HEK293 (cell line): ENCODE data around the gene CEP70.
A peak's percentile ranks its signal among the peaks of the same experiment; 100 is the strongest.
"Not testable (repeated sequence)": the region's sequence is repeated elsewhere in the genome, so short reads cannot be mapped to it uniquely, and the experiment has no call there.

Experiments used
- CTCF ChIA-PET: fragments of 350-600 bp; formaldehyde crosslinking; extraction: SDS; loops from one replicate; lab custom pipeline; 2021; ENCODE audit warnings: antibody characterized with exemption; lab: Yijun Ruan, JAX
- POLR2A ChIA-PET: fragments of 300-600 bp; formaldehyde crosslinking; extraction: SDS; loops from one replicate; lab custom pipeline; 2020; ENCODE audit warnings: antibody characterized with exemption, inconsistent platforms; lab: Yijun Ruan, JAX
- H3K27ac ChIP-seq: fragments of 200-500 bp; sonication (Bioruptor generic); 2 replicates; pipeline ENCODE4 v1.5.1; 2014; ENCODE audit warnings: low read depth, low read length, control low read depth, inconsistent platforms; ENCODE audit errors: extremely low read depth
- H3K36me3 ChIP-seq, 2 experiments: fragments of 200-500 bp in 1 of 2; sonication (Bioruptor generic) in 1 of 2; 1 replicate in 1 of 2; 2 replicates in 1 of 2; pipeline ENCODE4 v1.5.1; 2014 to 2017; ENCODE audit warnings: inconsistent platforms in 2 of 2, low read length in 2 of 2; ENCODE audit not compliant: control insufficient read depth in 2 of 2, insufficient read depth in 1 of 2
- H3K4me1 ChIP-seq: fragments of 200-500 bp; sonication (Bioruptor generic); 2 replicates; pipeline ENCODE4 v1.5.1; 2014; ENCODE audit warnings: mild to moderate bottlenecking, low read length, inconsistent platforms; ENCODE audit not compliant: control insufficient read depth, insufficient read depth
- H3K4me3 ChIP-seq: 2 replicates; pipeline ENCODE4 v1.5.1; 2011; ENCODE audit warnings: low read depth, mild to moderate bottlenecking, control low read depth, low read length, moderate library complexity
- H3K9me3 ChIP-seq: fragments of 200-500 bp; sonication (Bioruptor generic); 2 replicates; pipeline ENCODE4 v1.5.1; 2014; ENCODE audit warnings: low read depth, low read length, inconsistent platforms; ENCODE audit not compliant: control insufficient read depth, insufficient read depth
- BCL11B ChIP-seq: fragments of 450-650 bp; formaldehyde crosslinking; IDR thresholded peaks from 2 replicates; pipeline ENCODE4 v1.5.1; 2016; ENCODE audit warnings: low read depth, missing biosample characterization, missing genetic modification characterization
- GLIS2 ChIP-seq: fragments of 450-650 bp; formaldehyde crosslinking; IDR thresholded peaks from 2 replicates; pipeline ENCODE4 v1.5.1; 2016; ENCODE audit warnings: missing biosample characterization, missing genetic modification characterization
- HOXD13 ChIP-seq: sonication (generic); formaldehyde crosslinking; IDR thresholded peaks from 2 replicates; pipeline ENCODE4 v1.8.0; 2022; ENCODE audit warnings: missing genetic modification reagents, borderline replicate concordance
- SALL2 ChIP-seq: fragments of 450-650 bp; formaldehyde crosslinking; IDR thresholded peaks from 2 replicates; pipeline ENCODE4 v1.5.0; 2017; ENCODE audit warnings: missing biosample characterization, mild to moderate bottlenecking, missing genetic modification characterization, borderline replicate concordance
- SCRT1 ChIP-seq: fragments of 450-650 bp; formaldehyde crosslinking; IDR thresholded peaks from 2 replicates; pipeline ENCODE4 v1.5.1; 2016; ENCODE audit warnings: missing biosample characterization, missing genetic modification characterization, borderline replicate concordance
- YY2 ChIP-seq: fragments of 450-650 bp; formaldehyde crosslinking; IDR thresholded peaks from 2 replicates; pipeline ENCODE4 v1.5.1; 2016; ENCODE audit warnings: missing biosample characterization, missing genetic modification characterization
- ZIC2 ChIP-seq: fragments of 450-650 bp; formaldehyde crosslinking; IDR thresholded peaks from 2 replicates; pipeline ENCODE4 v1.5.1; 2016; ENCODE audit warnings: missing biosample characterization, missing genetic modification characterization
- ZNF138 ChIP-seq: fragments of 450-650 bp; formaldehyde crosslinking; IDR thresholded peaks from 2 replicates; pipeline ENCODE4 v1.5.1; 2016; ENCODE audit warnings: missing biosample characterization, missing genetic modification characterization, borderline replicate concordance
- ZNF146 ChIP-seq: fragments of 450-650 bp; formaldehyde crosslinking; IDR thresholded peaks from 2 replicates; pipeline ENCODE4 v1.5.1; 2016; ENCODE audit warnings: missing biosample characterization, missing genetic modification characterization
- ZNF2 ChIP-seq: fragments of 450-650 bp; formaldehyde crosslinking; IDR thresholded peaks from 2 replicates; pipeline ENCODE4 v1.5.1; 2016; ENCODE audit warnings: missing biosample characterization, missing genetic modification characterization
- ZNF214 ChIP-seq: fragments of 450-650 bp; formaldehyde crosslinking; IDR thresholded peaks from 2 replicates; pipeline ENCODE4 v1.5.1; 2017; ENCODE audit warnings: missing biosample characterization, mild to moderate bottlenecking, missing genetic modification characterization, borderline replicate concordance
- ZNF223 ChIP-seq: fragments of 450-650 bp; formaldehyde crosslinking; IDR thresholded peaks from 2 replicates; pipeline ENCODE4 v1.5.1; 2016; ENCODE audit warnings: missing biosample characterization, missing genetic modification characterization
- ZNF324 ChIP-seq: fragments of 450-650 bp; formaldehyde crosslinking; IDR thresholded peaks from 2 replicates; pipeline ENCODE4 v1.5.1; 2016; ENCODE audit warnings: missing biosample characterization, missing genetic modification characterization
- ZNF394 ChIP-seq: fragments of 450-650 bp; formaldehyde crosslinking; IDR thresholded peaks from 2 replicates; pipeline ENCODE4 v1.5.1; 2016; ENCODE audit warnings: missing biosample characterization, missing genetic modification characterization, mild to moderate bottlenecking, moderate library complexity, borderline replicate concordance
- ZNF529 ChIP-seq: fragments of 450-650 bp; formaldehyde crosslinking; IDR thresholded peaks from 2 replicates; pipeline ENCODE4 v1.5.1; 2017; ENCODE audit warnings: missing genetic modification characterization, missing biosample characterization; ENCODE audit not compliant: insufficient replicate concordance
- ZNF530 ChIP-seq: fragments of 450-650 bp; formaldehyde crosslinking; IDR thresholded peaks from 2 replicates; pipeline ENCODE4 v1.5.1; 2016; ENCODE audit warnings: low read depth, missing biosample characterization, missing genetic modification characterization
- ZNF792 ChIP-seq: fragments of 450-650 bp; formaldehyde crosslinking; IDR thresholded peaks from 2 replicates; pipeline ENCODE4 v1.5.1; 2016; ENCODE audit warnings: missing biosample characterization, missing genetic modification characterization
- TF ChIP-seq, protein P1 (sequence below): fragments of 450-650 bp; formaldehyde crosslinking; IDR thresholded peaks from 2 replicates; pipeline ENCODE4 v1.5.1; 2017; ENCODE audit warnings: missing biosample characterization, missing genetic modification characterization
- TF ChIP-seq, protein P2 (sequence below): fragments of 450-650 bp; formaldehyde crosslinking; IDR thresholded peaks from 2 replicates; pipeline ENCODE4 v1.5.1; 2016; ENCODE audit warnings: missing biosample characterization, missing genetic modification characterization
- TF ChIP-seq, protein P3 (sequence below): fragments of 450-650 bp; formaldehyde crosslinking; IDR thresholded peaks from 2 replicates; pipeline ENCODE4 v1.5.1; 2016; ENCODE audit warnings: missing biosample characterization, missing genetic modification characterization
- TF ChIP-seq, protein P4 (sequence below): fragments of 450-650 bp; formaldehyde crosslinking; IDR thresholded peaks from 2 replicates; pipeline ENCODE4 v1.5.1; 2016; ENCODE audit warnings: missing biosample characterization, missing genetic modification characterization, borderline replicate concordance
- TF ChIP-seq, protein P5 (sequence below): fragments of 450-650 bp; formaldehyde crosslinking; IDR thresholded peaks from 2 replicates; pipeline ENCODE4 v1.5.1; 2016; ENCODE audit warnings: missing biosample characterization, missing genetic modification characterization

CEP70 gene

DNA sequence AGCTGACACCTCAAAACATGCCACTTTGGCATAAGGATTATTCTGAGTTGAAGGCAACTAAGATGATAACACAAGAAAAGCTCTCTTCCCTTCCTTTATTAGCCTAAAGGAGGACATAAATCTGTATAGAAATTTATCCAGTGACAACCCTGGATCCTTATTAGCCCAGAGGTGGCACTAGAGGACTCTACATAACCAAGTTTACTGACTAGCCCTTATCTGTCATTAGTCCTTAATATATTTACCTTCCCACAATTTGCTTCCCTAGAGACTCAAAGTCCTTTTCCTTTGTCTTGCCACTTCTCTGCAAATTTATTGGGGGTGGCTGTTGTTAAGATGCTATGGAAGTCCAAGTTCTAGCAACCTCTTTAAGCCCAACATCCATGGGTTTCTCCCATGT, 26.7 kb downstream of the CEP70 start:
- no peak overlapping the region for H3K4me3 ChIP-seq
- no peaks in the 10 kb centered on the region for H3K9me3 ChIP-seq
- no peak for TF ChIP-seq ZNF223 (tag by site-specific recombination)
- TF ChIP-seq YY2 (tag by site-specific recombination): no peak
- TF ChIP-seq, protein P1, sequence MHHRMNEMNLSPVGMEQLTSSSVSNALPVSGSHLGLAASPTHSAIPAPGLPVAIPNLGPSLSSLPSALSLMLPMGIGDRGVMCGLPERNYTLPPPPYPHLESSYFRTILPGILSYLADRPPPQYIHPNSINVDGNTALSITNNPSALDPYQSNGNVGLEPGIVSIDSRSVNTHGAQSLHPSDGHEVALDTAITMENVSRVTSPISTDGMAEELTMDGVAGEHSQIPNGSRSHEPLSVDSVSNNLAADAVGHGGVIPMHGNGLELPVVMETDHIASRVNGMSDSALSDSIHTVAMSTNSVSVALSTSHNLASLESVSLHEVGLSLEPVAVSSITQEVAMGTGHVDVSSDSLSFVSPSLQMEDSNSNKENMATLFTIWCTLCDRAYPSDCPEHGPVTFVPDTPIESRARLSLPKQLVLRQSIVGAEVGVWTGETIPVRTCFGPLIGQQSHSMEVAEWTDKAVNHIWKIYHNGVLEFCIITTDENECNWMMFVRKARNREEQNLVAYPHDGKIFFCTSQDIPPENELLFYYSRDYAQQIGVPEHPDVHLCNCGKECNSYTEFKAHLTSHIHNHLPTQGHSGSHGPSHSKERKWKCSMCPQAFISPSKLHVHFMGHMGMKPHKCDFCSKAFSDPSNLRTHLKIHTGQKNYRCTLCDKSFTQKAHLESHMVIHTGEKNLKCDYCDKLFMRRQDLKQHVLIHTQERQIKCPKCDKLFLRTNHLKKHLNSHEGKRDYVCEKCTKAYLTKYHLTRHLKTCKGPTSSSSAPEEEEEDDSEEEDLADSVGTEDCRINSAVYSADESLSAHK (tag by site-specific recombination): no peak
- TF ChIP-seq ZNF529: no peak
- no peak for TF ChIP-seq ZNF792 (tag by site-specific recombination)
- TF ChIP-seq, protein P2, sequence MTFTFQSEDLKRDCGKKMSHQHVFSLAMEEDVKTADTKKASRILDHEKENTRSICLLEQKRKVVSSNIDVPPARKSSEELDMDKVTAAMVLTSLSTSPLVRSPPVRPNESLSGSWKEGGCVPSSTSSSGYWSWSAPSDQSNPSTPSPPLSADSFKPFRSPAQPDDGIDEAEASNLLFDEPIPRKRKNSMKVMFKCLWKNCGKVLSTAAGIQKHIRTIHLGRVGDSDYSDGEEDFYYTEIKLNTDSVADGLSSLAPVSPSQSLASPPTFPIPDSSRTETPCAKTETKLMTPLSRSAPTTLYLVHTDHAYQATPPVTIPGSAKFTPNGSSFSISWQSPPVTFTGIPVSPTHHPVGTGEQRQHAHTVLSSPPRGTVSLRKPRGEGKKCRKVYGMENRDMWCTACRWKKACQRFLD (tag by site-specific recombination): no peak
- TF ChIP-seq HOXD13: no peak
- no peak for TF ChIP-seq ZIC2
- no peak for TF ChIP-seq ZNF214
- no peak for TF ChIP-seq ZNF2 (tag by site-specific recombination)
- TF ChIP-seq ZNF530 (tag by site-specific recombination): no peak
- TF ChIP-seq, protein P3, sequence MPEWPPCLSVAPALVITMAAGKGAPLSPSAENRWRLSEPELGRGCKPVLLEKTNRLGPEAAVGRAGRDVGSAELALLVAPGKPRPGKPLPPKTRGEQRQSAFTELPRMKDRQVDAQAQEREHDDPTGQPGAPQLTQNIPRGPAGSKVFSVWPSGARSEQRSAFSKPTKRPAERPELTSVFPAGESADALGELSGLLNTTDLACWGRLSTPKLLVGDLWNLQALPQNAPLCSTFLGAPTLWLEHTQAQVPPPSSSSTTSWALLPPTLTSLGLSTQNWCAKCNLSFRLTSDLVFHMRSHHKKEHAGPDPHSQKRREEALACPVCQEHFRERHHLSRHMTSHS: no peak
- no peak for TF ChIP-seq SALL2
- TF ChIP-seq, all 188 proteins: peak for 0
- Histone ChIP-seq H3K4me1 (no peaks in the 10 kb centered on the region), H3K27ac (no peak overlapping the region), H3K36me3 (peaks cover 0 to 3% of the 10 kb centered on the region in 2 experiments; a peak in 1 of 3 replicates)
- CTCF ChIA-PET: interaction anchor here (1.2 to 1.6 kb wide), 2 partner anchors 14 to 89 kb away, joined by 3 to 4 read pairs; no protein-coding TSS in a partner anchor
- POLR2A ChIA-PET: no interaction called here

DNA sequence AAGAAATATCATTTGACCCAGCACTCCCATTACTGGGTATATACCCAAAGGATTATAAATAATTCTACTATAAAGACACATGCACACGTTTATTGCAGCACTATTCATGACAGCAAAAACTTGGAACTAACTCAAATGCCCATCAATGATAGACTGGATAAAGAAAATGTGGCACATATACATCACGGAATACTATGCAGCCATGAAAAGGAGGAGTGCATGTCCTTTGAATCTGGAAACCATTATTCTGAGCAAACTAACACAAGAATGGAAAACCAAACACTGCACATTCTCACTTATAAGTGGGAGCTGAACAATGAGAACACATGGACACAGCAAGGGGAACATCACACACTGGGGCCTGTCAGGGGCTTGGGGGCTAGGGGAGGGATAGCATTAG, 27.8 kb downstream of the CEP70 start:
- H3K36me3 ChIP-seq, H3K4me3 ChIP-seq, H3K27ac ChIP-seq, H3K4me1 ChIP-seq, H3K9me3 ChIP-seq, POLR2A ChIA-PET: not testable (repeated sequence)
- CTCF ChIA-PET: interaction anchor here (1.2 kb wide), 1 partner anchor 13 kb away, joined by 4 read pairs; no protein-coding TSS in a partner anchor
- TF ChIP-seq ZNF146: peak; percentile 90

DNA sequence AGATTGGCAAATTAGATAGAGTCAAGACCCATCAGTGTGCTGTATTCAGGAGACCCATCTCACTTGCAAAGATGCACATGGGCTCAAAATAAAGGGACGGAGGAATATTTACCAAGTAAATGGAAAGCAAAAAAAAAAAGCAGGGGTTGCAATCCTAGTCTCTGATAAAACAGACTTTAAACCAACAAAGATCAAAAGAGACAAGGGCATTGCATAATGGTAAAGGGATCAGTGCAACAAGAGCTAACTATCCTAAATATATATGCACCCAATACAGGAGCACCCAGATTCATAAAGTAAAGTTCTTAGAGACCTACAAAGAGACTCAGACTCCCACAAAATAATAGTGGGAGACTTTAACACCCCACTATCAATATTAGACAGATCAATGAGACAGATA, 31.2 kb downstream of the CEP70 start:
- H3K4me1 ChIP-seq, H3K4me3 ChIP-seq, H3K9me3 ChIP-seq, POLR2A ChIA-PET, H3K27ac ChIP-seq, CTCF ChIA-PET, H3K36me3 ChIP-seq: not testable (repeated sequence)

DNA sequence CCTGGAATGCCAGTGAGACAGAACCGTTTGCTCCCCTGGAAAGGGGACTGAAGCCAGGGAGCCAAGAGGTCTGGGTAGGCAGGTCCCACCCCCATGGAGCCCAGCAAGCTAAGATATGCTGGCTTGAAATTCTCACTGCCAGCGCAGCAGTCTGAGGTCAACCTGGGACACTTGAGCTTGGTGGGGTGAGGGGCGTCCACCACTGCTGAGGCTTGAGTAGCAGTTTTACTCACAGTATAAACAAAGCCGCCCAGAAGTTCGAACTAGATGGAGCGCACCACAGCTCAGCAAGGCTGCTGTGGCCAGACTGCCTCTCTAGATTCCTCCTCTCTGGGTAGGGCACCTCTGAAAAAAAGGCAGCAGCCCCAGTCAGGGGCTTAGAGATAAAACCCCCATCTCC, 33.6 kb downstream of the CEP70 start:
- ChIA-PET CTCF (no interaction called here), POLR2A (no interaction called here)
- Histone ChIP-seq H3K9me3 (no peaks in the 10 kb centered on the region), H3K36me3 (no peaks in the 10 kb centered on the region), H3K27ac (no peak overlapping the region), H3K4me1 (no peaks in the 10 kb centered on the region), H3K4me3 (no peak overlapping the region)
- TF ChIP-seq BCL11B (tag by site-specific recombination) (no peak), SCRT1 (tag by site-specific recombination) (no peak), GLIS2 (no peak), ZNF324 (no peak), ZNF394 (tag by site-specific recombination) (no peak), ZNF138 (tag by site-specific recombination) (no peak)
- TF ChIP-seq, protein P4, sequence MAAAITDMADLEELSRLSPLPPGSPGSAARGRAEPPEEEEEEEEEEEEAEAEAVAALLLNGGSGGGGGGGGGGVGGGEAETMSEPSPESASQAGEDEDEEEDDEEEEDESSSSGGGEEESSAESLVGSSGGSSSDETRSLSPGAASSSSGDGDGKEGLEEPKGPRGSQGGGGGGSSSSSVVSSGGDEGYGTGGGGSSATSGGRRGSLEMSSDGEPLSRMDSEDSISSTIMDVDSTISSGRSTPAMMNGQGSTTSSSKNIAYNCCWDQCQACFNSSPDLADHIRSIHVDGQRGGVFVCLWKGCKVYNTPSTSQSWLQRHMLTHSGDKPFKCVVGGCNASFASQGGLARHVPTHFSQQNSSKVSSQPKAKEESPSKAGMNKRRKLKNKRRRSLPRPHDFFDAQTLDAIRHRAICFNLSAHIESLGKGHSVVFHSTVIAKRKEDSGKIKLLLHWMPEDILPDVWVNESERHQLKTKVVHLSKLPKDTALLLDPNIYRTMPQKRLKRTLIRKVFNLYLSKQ (tag by site-specific recombination): no peak
- TF ChIP-seq, protein P5, sequence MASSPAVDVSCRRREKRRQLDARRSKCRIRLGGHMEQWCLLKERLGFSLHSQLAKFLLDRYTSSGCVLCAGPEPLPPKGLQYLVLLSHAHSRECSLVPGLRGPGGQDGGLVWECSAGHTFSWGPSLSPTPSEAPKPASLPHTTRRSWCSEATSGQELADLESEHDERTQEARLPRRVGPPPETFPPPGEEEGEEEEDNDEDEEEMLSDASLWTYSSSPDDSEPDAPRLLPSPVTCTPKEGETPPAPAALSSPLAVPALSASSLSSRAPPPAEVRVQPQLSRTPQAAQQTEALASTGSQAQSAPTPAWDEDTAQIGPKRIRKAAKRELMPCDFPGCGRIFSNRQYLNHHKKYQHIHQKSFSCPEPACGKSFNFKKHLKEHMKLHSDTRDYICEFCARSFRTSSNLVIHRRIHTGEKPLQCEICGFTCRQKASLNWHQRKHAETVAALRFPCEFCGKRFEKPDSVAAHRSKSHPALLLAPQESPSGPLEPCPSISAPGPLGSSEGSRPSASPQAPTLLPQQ: no peak
